Measurements from ENCODE around the gene SRRM3. TPM values are rescaled to one million over a fixed set of nuclear protein-coding genes. Genes with fewer than 3 reads are reported as not detected.
"Not testable (repeated sequence)": the region's sequence is repeated elsewhere in the genome, so short reads cannot be mapped to it uniquely, and the experiment has no call there.

Gene SRRM3
- total RNA-seq, 1 donor from 2014 or later = 1.1 TPM

DNA sequence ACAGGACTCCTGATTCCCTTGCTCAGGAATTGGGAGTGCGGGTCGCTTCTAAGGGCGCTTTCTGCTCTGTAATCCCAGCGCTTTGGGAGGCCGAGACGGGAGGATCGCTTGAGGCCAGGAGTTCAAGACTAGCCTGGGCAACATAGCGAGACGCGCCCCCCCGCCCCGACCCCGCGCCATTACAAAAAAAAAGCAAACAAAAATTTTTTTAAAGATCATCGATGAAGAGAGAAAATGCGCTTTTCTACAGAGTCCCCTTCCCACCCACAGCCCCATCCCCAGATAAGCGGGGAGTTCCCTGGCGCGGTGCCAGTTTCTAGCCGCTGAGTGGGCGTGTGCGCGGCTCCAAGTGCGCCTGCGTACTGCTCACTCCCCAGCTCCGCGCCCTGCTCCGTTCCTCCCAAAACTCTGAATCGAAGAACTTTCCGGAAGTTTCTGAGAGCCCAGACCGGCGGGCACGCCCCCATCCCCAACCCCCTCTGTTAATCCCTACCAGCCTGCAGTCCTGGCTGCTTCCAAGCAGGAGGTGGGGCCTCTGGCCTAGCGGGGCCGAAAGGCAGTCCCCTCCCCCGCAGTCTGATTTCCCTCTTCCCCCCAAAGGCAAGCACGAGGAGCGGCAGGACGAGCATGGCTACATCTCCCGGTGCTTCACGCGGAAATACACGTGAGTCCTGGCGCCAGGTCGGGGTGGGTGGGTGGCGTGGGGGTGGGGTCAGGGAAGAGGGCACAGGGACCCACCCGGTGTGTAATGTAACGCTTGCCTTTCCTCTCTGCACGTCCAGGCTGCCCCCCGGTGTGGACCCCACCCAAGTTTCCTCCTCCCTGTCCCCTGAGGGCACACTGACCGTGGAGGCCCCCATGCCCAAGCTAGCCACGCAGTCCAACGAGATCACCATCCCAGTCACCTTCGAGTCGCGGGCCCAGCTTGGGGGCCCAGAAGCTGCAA, 101.8 kb downstream of the SRRM3 start:
- no peaks in the 10 kb centered on the region for H3K27me3 ChIP-seq
- intact Hi-C loops (cut with DNase I) = no loop called here
- H3K27ac ChIP-seq = peak overlapping the region; percentile 81
- H3K9me3 ChIP-seq = no peaks in the 10 kb centered on the region
- DNase-seq = peak; percentile 94
- peak overlapping the region; percentile 95 for H3K4me3 ChIP-seq
- H3K4me1 ChIP-seq = peaks cover 28% of the 10 kb centered on the region
- peak; percentile 75 for ATAC-seq
- no peak for TF ChIP-seq CTCF (IDR thresholded peaks at IDR 0.05)
- H3K36me3 ChIP-seq = peaks cover 7% of the 10 kb centered on the region

GRCh38 chr7:76304888-76305375, 103.2 kb downstream of the SRRM3 start:
- no peak for TF ChIP-seq CTCF (IDR thresholded peaks at IDR 0.05)
- H3K4me3 ChIP-seq = peak overlapping the region; percentile 95
- intact Hi-C loops (cut with DNase I) = no loop called here
- H3K27me3 ChIP-seq = no peaks in the 10 kb centered on the region
- peaks cover 7% of the 10 kb centered on the region for H3K36me3 ChIP-seq
- H3K27ac ChIP-seq = peak overlapping the region; percentile 81
- H3K4me1 ChIP-seq = peaks cover 27% of the 10 kb centered on the region
- ATAC-seq (peak; percentile 13), DNase-seq (peak; percentile 76)
- no peaks in the 10 kb centered on the region for H3K9me3 ChIP-seq

DNA sequence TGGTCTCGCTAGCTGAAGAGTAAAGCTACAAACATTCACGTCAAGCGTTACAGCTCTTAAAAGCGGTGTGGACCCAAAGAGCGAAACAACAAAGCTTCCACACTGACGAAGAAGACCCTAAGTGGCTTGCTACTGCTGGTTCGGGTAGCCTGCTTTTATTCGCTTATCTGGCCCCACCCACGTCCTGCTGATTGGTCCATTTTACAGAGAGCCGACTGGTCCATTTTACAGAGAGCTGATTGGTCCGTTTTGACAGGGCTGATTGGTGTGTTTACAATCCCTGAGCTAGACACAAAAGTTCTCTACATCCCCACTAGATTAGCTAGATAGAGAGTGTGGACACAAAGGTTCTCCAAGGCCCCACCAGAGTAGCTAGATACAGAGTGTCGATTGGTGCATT, 107.2 kb downstream of the SRRM3 start:
- DNase-seq; ATAC-seq; H3K9me3 ChIP-seq; intact Hi-C loops (cut with DNase I); H3K4me3 ChIP-seq; H3K27ac ChIP-seq; H3K36me3 ChIP-seq; H3K27me3 ChIP-seq: not testable (repeated sequence)
- H3K4me1 ChIP-seq = peaks cover 22% of the 10 kb centered on the region

GRCh38 chr7:76309341-76310101, 107.8 kb downstream of the SRRM3 start:
- intact Hi-C loops (cut with DNase I) = loop anchor here (10.0 kb wide), 1 partner anchor 135 kb away; no protein-coding TSS in a partner anchor
- ATAC-seq, H3K9me3 ChIP-seq, H3K27ac ChIP-seq, H3K4me3 ChIP-seq, H3K27me3 ChIP-seq, H3K36me3 ChIP-seq, DNase-seq: not testable (repeated sequence)
- peaks cover 20% of the 10 kb centered on the region for H3K4me1 ChIP-seq

- intact Hi-C loops (cut with DNase I) = loop anchor here (10.0 kb wide), 1 partner anchor 136 kb away; no protein-coding TSS in a partner anchor
- H3K36me3 ChIP-seq = no peaks in the 10 kb centered on the region
- TF ChIP-seq CTCF (IDR thresholded peaks at IDR 0.05) = no peak
- no peak overlapping the region for H3K27ac ChIP-seq
- H3K4me1 ChIP-seq = peaks cover 12% of the 10 kb centered on the region
- no peak for ATAC-seq
- no peaks in the 10 kb centered on the region for H3K9me3 ChIP-seq
- H3K4me3 ChIP-seq = no peak overlapping the region
- no peak for DNase-seq
- H3K27me3 ChIP-seq = no peaks in the 10 kb centered on the region
Measured at GRCh38 chr7:76310102-76310957, 108.6 kb downstream of the SRRM3 start.

- intact Hi-C loops (cut with DNase I) = loop anchor here (10.0 kb wide), 1 partner anchor 137 kb away; no protein-coding TSS in a partner anchor
- not testable (repeated sequence) for H3K4me1 ChIP-seq, DNase-seq, H3K27me3 ChIP-seq, H3K4me3 ChIP-seq, H3K9me3 ChIP-seq, H3K27ac ChIP-seq, H3K36me3 ChIP-seq, ATAC-seq
Measured at GRCh38 chr7:76311838-76312237, 110.1 kb downstream of the SRRM3 start.
